Dermis microvascular lymphatic vessel endothelial cell (primary cell): ENCODE data around the gene CTNNB1. TPM values are rescaled to one million over a fixed set of nuclear protein-coding genes. Genes with fewer than 3 reads are reported as not detected.
"Not testable (repeated sequence)": the region's sequence is repeated elsewhere in the genome, so short reads cannot be mapped to it uniquely, and the experiment has no call there.

Source experiments
- DNase-seq, 2 donors: peaks; one replicate each; pipeline versions ENCODE4 v3.0.0 to v3.0.0-alpha.2; 2010; ENCODE audit warnings: low read depth in 2 of 2
- total RNA-seq: library from RNA; depleted of rRNA; stranded (reverse); fragments of >200 nt; gene quantifications from 2 replicates; pipeline ENCODE4 v1.2.1, GENCODE V29; 2014

Gene CTNNB1
- total RNA-seq, 1 donor from 2014 or later, result 2,271 TPM

DNA sequence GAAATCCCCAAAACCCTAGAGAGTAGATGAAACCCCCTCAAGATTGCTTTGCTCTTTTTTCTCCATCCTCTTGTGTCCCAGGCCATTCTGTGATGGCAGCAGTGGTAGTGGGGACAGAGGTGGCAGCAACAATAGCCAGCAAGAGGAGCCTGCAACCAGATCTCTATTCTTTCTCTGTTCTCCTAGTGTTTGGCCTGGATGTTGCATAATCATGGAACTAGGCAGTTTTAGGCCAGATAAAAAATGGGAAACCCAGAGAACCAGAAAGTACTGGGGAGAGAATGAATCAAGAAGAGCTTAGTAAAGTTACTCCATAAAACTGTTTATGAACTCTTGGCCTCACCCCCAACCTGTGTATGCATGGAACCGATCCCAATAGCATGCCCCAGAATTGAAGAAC is 52.3 kb downstream of the CTNNB1 start:
- no peak for DNase-seq

DNA sequence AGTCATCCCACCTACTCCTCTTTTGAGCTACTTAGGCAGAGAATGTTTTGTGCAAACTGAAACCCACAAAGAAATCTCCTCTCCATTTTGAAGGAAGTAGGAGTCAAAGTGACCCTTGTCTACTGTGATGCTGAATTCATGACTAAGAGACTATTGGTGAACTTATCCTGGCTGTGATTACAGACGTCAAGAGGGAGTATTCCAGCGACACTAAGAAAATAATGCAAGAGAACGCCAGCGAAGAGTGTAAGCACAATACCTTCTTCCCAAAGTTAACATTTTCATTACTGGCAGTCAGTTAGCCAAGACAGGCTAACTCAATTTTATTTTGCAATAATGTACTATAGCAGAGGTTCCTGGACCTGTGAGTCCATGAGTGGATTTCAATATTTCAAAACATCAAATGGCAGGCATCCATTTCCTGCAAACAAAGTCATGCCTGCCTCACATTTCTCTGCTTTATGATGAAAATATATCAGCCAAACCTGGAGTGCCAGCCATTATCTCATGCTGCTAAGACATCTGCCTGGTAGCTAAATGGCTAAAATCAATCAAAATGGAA is 59.0 kb downstream of the CTNNB1 start:
- DNase-seq, result no peak

- DNase-seq, result no peak
Measured at GRCh38 chr3:41259449-41260062, 60.3 kb downstream of the CTNNB1 start.

DNA sequence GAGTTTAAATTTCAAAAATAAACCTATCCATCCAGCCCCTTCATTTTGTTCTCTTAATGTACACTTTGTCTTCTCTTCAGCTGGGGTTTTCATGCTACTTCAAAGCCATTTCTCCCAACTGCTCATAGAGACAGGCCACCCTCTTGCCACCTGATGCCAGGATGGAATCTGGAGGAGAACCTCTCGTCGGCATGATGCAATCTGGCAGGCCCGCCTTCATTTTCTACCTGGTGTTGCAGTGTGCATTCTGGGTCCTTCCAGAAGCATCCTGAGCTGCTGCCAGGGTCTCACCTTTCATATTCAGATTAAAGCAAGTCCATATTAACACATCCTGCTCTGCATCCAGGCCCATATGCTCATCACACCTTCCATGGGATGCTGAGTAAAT is 60.8 kb downstream of the CTNNB1 start:
- no peak for DNase-seq

DNA sequence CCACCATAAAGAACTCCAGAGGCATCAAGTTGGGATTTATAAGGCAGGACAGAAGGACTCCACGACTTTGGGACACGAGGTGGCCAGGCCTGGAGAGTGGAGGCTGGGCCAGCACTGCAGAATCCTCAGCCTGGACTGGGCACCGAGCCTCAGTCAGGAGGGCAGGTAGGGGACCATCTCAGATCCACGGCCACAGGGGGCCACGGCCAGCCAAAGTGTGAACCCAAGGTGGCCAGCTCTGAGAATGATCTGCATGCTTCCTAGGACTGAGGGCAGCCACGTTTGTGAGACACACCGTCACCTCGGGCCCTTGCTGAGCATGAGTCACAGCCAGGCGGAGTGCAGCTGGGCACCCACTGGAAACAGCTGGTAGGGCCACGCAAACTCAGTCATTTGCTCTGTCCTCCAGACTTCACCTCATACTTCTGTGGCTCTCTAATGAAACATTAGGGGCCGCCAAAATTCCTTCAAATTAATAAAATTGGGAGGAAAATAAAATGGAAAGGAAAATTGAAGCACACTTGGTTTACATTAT is 65.8 kb downstream of the CTNNB1 start:
- no peak for DNase-seq

DNA sequence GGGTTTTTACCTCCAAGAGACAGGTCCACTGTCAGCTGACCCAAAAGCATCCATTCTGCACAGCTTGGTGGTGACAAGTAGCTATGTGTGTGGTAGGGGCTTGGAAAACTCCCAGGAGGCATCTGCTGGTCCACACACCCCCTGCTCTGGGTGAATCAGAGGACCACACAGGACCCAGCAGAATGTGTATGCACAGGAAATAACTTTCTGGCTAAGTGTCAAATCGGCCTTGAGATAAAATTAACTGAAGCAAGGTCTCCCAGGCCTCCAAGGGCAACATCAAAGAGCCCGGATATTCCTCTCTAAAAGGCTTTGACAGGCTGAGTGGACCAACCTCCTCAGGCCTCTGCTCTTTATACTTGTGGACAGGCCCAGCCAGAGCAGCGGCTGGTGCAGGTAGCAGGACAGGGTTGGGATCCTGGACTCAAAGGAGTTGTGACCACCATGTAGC is 66.5 kb downstream of the CTNNB1 start:
- peak in 1 of 2 donors; percentile 60 for DNase-seq

- DNase-seq, result peak in 1 of 2 donors; percentile 74
Measured at GRCh38 chr3:41267975-41268640, 68.8 kb downstream of the CTNNB1 start.

GRCh38 chr3:41272667-41273066 is 73.4 kb downstream of the CTNNB1 start:
- DNase-seq, result no peak

DNA sequence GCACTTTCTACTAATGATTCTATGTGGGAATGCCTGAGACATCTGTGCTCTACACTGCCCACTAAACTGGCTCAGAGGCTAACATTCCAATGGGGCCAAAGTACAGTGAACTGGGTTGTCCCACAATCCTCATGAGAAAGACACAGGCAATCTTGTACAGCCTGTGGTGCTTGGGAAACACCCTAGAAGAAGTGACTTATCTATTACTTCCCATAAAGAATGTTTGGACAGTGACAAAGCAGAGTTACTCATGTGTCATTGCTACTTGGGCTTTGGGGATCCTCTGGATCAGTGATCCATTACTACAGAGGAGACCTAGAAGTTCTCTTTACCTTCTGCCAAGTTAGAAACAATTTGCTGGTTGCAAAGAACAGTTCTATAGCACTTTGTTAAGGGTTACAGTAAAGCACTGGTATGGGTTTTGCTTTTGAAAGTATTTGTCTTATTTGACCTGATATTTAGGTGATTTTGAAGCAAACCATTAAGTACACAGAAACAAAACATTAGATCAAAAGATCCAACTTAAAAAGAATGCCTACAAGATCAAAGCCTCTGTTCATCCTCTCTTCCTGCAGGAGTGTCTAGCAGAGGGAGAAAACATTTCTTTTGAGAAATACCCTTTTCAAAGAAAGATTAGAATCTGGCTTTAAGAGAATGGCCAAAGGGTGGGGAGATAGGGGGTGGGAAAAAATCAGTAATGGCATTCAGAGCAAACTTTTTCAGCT is 75.8 kb downstream of the CTNNB1 start:
- no peak for DNase-seq

- DNase-seq, result no peak
Measured at GRCh38 chr3:41276191-41276590, 76.9 kb downstream of the CTNNB1 start.

GRCh38 chr3:41277790-41278465 is 78.6 kb downstream of the CTNNB1 start:
- DNase-seq, result no peak

DNA sequence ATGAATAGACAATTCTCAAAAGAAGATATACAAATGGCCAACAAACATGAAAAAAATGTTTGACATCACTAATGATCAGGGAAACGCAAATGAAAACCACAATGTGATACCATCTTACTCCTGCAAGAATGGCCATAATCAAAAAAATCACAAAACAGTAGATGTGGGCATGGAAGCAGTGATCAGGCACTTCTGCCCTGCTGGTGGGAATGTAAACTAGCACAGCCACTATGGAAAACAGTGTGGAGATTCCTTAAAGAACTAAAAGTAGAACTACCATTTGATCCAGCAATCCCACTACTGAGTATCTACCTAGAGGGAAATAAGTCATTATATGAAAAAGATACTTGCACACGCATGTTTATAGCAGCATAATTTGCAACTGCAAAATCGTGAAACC is 85.6 kb downstream of the CTNNB1 start:
- DNase-seq, result not testable (repeated sequence)

DNA sequence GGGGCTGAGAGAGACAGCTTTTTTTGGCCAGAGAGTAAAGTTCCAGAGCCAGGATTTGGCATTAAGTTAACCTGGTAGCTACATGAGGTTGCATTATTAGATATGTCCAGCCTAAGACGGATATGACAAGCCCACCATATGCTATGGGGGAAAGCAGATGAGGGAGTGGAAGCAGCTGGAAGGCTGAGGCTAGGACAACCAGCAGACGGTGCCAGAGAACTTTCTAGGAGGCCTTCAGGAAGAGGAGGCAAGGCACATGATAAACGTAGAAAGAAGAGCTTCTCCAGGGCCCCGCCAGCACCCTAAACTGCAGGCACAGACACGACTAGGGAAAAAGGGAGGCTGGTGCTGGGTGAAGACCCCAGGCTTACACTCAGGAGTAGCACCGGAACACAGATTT is 87.0 kb downstream of the CTNNB1 start:
- DNase-seq, result no peak

DNA sequence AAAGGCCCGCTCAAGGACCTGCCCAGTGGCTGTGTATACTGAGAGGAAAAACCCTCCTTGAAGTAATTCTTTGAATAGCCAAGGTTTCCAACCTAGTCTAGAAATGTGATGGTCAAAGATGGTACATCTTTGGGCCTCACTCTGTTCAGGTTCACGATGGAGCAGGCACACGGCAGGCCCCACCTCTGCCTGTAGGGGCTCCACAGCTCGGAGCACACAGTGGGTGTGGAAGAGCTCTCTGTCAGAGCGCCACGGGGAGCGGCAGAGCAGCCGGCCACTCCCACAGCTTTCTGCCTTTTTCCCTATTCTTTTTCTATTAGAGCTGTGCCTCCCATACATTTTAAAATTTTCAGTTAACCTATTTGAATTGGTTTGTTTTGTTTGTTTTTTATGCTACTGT is 89.5 kb downstream of the CTNNB1 start:
- no peak for DNase-seq
